RPMI8226 (cell line): ENCODE results near the gene GFRA1.
A peak's percentile ranks its signal among the peaks of the same experiment; 100 is the strongest.

Experiments
- DNase-seq: peaks from one replicate; pipeline ENCODE4 v3.0.0-alpha.2; 2015

The GFRA1 gene

GRCh38 chr10:116014871-116015582 is 258.0 kb downstream of the GFRA1 start:
- DNase-seq = peak; percentile 42

DNA sequence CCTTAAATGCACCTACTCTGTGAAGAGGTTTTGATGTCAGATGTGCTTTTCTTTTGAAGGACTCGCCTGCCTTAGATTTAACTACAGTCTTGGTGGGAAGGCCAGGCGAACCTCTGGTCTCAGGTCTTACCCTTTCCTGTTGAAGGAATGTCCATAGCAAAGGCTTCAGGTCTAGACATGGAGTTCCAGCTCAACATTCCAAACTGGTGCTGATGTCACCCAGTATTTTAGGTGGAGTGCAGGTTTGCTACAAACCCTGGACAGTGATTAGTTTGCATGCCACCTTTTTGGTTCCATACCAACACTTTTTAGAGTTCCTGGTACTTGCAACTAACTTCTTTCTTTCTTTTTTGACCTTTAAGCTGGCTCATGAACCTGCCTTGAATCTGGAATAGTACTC is 258.7 kb downstream of the GFRA1 start:
- DNase-seq = no peak

DNA sequence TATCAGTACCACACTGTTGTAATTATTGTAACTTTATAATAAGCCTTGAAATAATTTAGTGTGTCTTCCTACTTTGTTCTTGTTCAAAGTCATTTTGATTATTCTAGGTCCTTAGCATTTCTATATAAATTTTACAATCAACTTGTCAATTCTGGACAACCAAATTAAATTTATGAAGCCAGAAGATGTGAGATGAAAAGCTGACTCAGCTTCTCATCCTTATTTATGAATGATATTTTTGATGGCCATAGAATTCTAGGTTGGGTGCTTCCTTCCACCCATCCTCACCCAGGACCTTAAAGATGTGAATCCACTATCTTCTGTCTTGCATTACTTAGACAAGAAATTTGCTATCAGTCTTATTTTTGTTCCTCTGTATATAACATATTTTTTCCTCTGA is 261.1 kb downstream of the GFRA1 start:
- no peak for DNase-seq

DNA sequence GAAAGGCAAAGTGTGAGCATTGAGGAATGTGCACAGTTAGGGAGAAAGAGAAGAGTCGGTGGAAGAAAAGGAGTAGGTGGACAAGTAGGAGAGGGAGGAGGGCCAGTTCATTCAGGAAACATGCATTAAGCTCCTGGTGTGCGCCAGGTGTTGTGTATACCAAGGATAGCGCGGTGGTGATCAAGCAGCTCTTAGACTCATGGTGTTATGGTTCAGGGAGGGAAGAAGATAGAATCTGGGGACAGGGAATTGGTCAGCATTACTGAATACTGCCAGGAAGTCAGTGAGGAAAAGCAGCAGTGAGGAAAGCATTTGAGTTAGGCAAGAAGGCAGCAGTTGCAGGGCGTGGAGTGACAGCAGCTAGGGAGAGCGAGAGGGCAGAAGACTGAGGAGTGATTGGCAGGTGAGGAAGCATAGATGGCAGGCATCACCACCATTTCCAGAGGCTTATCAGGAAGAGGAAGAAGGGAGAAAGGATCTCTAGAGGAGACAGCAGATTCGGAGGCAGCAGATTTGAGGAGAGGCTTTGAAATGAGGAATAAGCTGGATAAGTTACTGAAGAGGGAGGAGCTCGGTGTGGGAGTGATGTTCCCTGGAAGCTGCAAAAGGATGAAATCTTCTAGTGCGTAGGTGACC is 265.6 kb downstream of the GFRA1 start:
- DNase-seq = no peak
